Small intestine (tissue), 7 donors: ENCODE results near the gene NTN4. TPM values are rescaled to one million over a fixed set of nuclear protein-coding genes. Genes with fewer than 3 reads are reported as not detected.
"Not testable (repeated sequence)": the region's sequence is repeated elsewhere in the genome, so short reads cannot be mapped to it uniquely, and the experiment has no call there.

Experiments used
- DNase-seq, 2 donors: peaks; one replicate each; pipeline versions ENCODE4 v3.0.0 to v3.0.0-alpha.2; 2013
- FAIRE-seq: peaks from 2 replicates; lab custom pipeline; 2012; peaks lifted over from hg19 to GRCh38; lab: Jason Lieb, UNC
- H3K27ac ChIP-seq, 3 donors: one replicate each; pipeline ENCODE4 v1.5.1; 2013; ENCODE audit warnings: low read length in 2 of 3, mild to moderate bottlenecking in 2 of 3, control low read depth in 1 of 3, inconsistent platforms in 1 of 3, low read depth in 1 of 3, moderate library complexity in 1 of 3
- H3K27me3 ChIP-seq, 3 donors: one replicate each; pipeline ENCODE4 v1.6.1; 2013; ENCODE audit warnings: low read length in 3 of 3, inconsistent platforms in 1 of 3; ENCODE audit not compliant: control insufficient read depth in 3 of 3, insufficient read depth in 3 of 3
- H3K36me3 ChIP-seq, 3 donors: one replicate each; pipeline ENCODE4 v1.6.1; 2013; ENCODE audit warnings: low read length in 3 of 3, inconsistent platforms in 1 of 3, low read depth in 1 of 3, mild to moderate bottlenecking in 1 of 3, moderate library complexity in 1 of 3; ENCODE audit not compliant: control insufficient read depth in 3 of 3, insufficient read depth in 2 of 3
- H3K4me1 ChIP-seq, 3 donors: one replicate each; pipeline ENCODE4 v1.6.1; 2013; ENCODE audit warnings: low read length in 2 of 3, inconsistent platforms in 1 of 3, low read depth in 1 of 3, mild to moderate bottlenecking in 1 of 3, moderate library complexity in 1 of 3; ENCODE audit not compliant: control insufficient read depth in 3 of 3, insufficient read depth in 2 of 3
- H3K4me3 ChIP-seq, 3 donors: one replicate each; pipeline ENCODE4 v1.5.1; 2013; ENCODE audit warnings: low read length in 3 of 3, control low read depth in 1 of 3, inconsistent platforms in 1 of 3, low read depth in 1 of 3, mild to moderate bottlenecking in 1 of 3, moderate library complexity in 1 of 3
- H3K9me3 ChIP-seq, 2 donors: one replicate each; pipeline ENCODE4 v1.6.1; 2013; ENCODE audit warnings: low read depth in 1 of 2, low read length in 1 of 2; ENCODE audit not compliant: control insufficient read depth in 2 of 2, insufficient read depth in 1 of 2
- WGBS, 3 donors: extraction: QIAGEN DNeasy Blood & Tissue Kit; methylation state at CpG; one replicate each; pipeline ENCODE4 v1.1.7; 2013; 5-methylcytosine and 5-hydroxymethylcytosine counted together
- polyA plus RNA-seq, 4 donors: library from polyadenylated mRNA; stranded (reverse) in 3 of 4; unstranded in 1 of 4; fragments of 200-250 nt in 3 of 4; fragments of 120-200 nt in 1 of 4; gene quantifications; one replicate each; pipeline versions ENCODE4 v1.2.1 to v1.2.3, GENCODE V29; 2013
- donor health status: healthy with polysubstance abuse.
- donor health status: control.
- donor health status: control.
- donor health status: Bipolar disorder and iron deficiency.
- donor health status: healthy.

Gene NTN4
- polyA plus RNA-seq, 4 donors: 1.6 to 45.7 (median 9.8) TPM

GRCh38 chr12:95735728-95736127, 54.8 kb downstream of the NTN4 start:
- H3K27ac ChIP-seq, H3K36me3 ChIP-seq, H3K9me3 ChIP-seq, H3K27me3 ChIP-seq, H3K4me3 ChIP-seq, FAIRE-seq, DNase-seq: not testable (repeated sequence)
- WGBS, 3 donors: 79 to 82% (median 82%) methylated on average over 5 of the region's 5 CpGs
- peaks cover 0 to 21% (median 6%) of the 10 kb centered on the region in 3 donors for H3K4me1 ChIP-seq

DNA sequence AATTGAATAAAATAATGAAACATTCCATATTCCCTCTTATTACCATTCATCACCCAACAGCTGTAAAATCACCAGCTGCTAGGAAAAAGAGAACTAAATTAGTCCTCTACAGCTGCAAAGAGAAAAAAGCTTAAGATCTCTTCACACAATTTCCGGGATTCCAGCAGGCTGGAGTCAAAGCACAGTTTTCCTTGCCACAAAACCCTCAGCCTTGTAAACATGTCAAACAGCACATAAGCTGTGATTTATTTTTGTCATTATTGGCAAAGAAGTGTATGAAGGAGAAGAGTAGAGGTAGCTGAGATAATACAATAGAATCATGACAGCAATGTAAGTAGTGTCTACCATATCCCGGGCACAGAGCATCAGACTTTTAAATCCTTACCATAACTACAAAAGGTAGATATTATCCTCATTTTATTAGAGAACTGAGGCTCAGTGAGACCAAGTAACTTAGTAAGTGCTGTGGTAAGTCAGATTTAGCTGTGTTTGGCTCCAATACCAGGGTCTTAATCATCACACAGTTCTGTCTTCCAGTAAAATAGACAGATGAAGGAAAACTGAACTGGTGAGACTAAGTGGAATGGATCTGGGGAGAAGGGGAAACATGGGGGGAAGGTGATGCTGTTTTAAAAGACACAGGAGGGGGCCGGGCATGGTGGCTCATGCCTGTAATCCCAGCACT, 57.3 kb downstream of the NTN4 start:
- Histone ChIP-seq H3K27me3 (no peaks in the 10 kb centered on the region), H3K27ac (peak overlapping the region in 1 of 3 donors; percentile 16), H3K4me3 (no peak overlapping the region), H3K36me3 (no peaks in the 10 kb centered on the region), H3K4me1 (peaks cover 0 to 15% (median 1%) of the 10 kb centered on the region in 3 donors), H3K9me3 (no peaks in the 10 kb centered on the region)
- FAIRE-seq (no peak), DNase-seq (no peak)
- 61 to 91% (median 84%) methylated on average over 3 of the region's 3 CpGs for WGBS, 3 donors

DNA sequence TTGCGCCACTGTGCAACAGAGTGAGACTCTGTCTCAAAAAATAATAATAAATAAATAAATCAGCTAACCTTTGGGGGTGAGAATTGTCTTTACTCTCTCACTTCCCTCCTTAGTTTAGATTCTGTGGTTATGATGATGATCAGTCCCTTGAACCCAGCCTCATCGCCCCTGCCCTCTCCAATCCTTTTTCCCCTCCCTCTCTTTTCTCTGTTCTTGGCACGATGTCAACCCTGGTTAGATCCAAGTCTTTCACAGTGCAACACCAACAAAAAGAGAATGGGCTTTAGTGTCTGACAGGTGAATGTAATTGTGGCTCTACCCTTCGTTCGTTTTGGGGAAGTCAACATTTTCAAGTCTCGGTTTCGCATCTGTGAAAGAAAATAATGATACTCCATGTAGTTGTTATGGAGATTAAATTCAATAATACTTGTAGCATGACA, 59.0 kb downstream of the NTN4 start:
- Histone ChIP-seq H3K36me3 (no peaks in the 10 kb centered on the region), H3K27me3 (no peaks in the 10 kb centered on the region), H3K27ac (no peak overlapping the region), H3K4me1 (no peaks in the 10 kb centered on the region), H3K9me3 (no peaks in the 10 kb centered on the region), H3K4me3 (no peak overlapping the region)
- DNase-seq: no peak
- WGBS, 3 donors: 84 to 90% (median 86%) methylated on average over 7 of the region's 7 CpGs
- no peak for FAIRE-seq

DNA sequence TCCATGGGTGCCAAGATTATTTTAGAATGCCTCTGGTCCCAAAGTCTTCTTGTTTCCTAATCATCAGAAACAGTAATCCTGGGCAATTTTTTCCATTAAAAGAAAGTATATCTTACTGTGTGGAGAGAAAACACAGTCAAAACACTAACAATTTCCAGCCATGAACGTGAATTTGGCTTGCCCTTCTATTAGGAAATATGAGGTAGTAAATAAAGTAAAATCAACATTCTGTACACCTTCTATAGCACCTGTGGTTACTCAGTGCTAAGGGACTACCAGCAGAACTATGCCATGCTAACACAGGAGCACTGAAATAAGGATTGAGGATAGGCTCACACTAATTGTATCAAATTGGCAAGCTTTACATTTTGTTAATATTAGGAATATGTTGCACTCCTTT, 60.1 kb downstream of the NTN4 start:
- H3K36me3 ChIP-seq: no peaks in the 10 kb centered on the region
- no peaks in the 10 kb centered on the region for H3K4me1 ChIP-seq
- DNase-seq (no peak), FAIRE-seq (no peak)
- WGBS, 3 donors: 45 to 52% (median 51%) methylated on average over 1 of the region's 1 CpG
- H3K27me3 ChIP-seq: no peaks in the 10 kb centered on the region
- no peaks in the 10 kb centered on the region for H3K9me3 ChIP-seq
- H3K27ac ChIP-seq: no peak overlapping the region
- no peak overlapping the region for H3K4me3 ChIP-seq

DNA sequence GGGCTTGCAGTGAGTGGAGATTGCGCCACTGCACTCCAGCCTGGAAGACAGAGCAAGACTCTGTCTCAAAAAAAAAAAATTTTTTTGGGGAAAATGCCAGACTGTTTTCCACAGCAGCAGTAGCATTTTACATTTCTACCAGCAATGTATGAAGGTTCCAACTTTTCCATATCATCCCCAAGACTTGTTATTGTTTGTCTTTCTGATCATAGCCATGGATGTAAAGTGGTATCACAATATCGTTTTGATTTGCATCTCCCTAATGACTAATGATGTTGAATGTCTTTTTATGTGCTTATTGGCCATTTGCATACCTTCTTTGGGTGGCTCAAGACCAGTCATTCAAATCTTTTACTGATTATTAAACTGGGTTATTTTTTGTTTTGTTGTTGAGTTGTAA, 63.7 kb downstream of the NTN4 start:
- no peak for FAIRE-seq
- peaks cover 0 to 1% (median 0%) of the 10 kb centered on the region in 3 donors for H3K27me3 ChIP-seq
- no peak overlapping the region for H3K27ac ChIP-seq
- H3K4me1 ChIP-seq: no peaks in the 10 kb centered on the region
- no peak for DNase-seq
- peaks cover 0 to 3% (median 0%) of the 10 kb centered on the region in 3 donors for H3K36me3 ChIP-seq
- H3K4me3 ChIP-seq: no peak overlapping the region
- no peaks in the 10 kb centered on the region for H3K9me3 ChIP-seq
- 90 to 97% (median 92%) methylated on average over 2 of the region's 2 CpGs for WGBS, 3 donors

- Histone ChIP-seq H3K4me3 (no peak overlapping the region), H3K27me3 (peaks cover 0 to 1% (median 0%) of the 10 kb centered on the region in 3 donors), H3K9me3 (no peaks in the 10 kb centered on the region), H3K27ac (no peak overlapping the region), H3K4me1 (no peaks in the 10 kb centered on the region), H3K36me3 (peaks cover 0 to 3% (median 0%) of the 10 kb centered on the region in 3 donors)
- DNase-seq: no peak
- FAIRE-seq: no peak
- 74 to 94% (median 86%) methylated on average over 1 of the region's 1 CpG for WGBS, 3 donors
Measured at GRCh38 chr12:95724767-95725166, 65.8 kb downstream of the NTN4 start.

GRCh38 chr12:95723693-95724384, 66.7 kb downstream of the NTN4 start:
- H3K4me3 ChIP-seq: no peak overlapping the region
- no peak overlapping the region for H3K27ac ChIP-seq
- no peaks in the 10 kb centered on the region for H3K4me1 ChIP-seq
- peaks cover 0 to 3% (median 0%) of the 10 kb centered on the region in 3 donors for H3K36me3 ChIP-seq
- WGBS, 3 donors: 61 to 66% (median 61%) methylated on average over 4 of the region's 4 CpGs
- H3K9me3 ChIP-seq: no peaks in the 10 kb centered on the region
- DNase-seq (no peak), FAIRE-seq (no peak)
- H3K27me3 ChIP-seq: peaks cover 0 to 1% (median 0%) of the 10 kb centered on the region in 3 donors

- Histone ChIP-seq H3K4me3 (no peak overlapping the region), H3K9me3 (no peaks in the 10 kb centered on the region), H3K27me3 (peaks cover 0 to 1% (median 0%) of the 10 kb centered on the region in 3 donors), H3K4me1 (no peaks in the 10 kb centered on the region), H3K36me3 (peaks cover 0 to 3% (median 0%) of the 10 kb centered on the region in 3 donors), H3K27ac (no peak overlapping the region)
- WGBS, 3 donors: 75 to 87% (median 84%) methylated on average over 2 of the region's 2 CpGs
- DNase-seq (no peak), FAIRE-seq (no peak)
Measured at GRCh38 chr12:95721320-95721719, 69.2 kb downstream of the NTN4 start.
